HEK293 (cell line): ENCODE data around the gene FLYWCH1.

Experiments
- GLIS1 ChIP-seq: fragments of 450-650 bp; formaldehyde crosslinking; IDR thresholded peaks from 2 replicates; pipeline ENCODE4 v1.5.1; 2016; ENCODE audit warnings: missing biosample characterization, missing genetic modification characterization
- GLIS2 ChIP-seq: fragments of 450-650 bp; formaldehyde crosslinking; IDR thresholded peaks from 2 replicates; pipeline ENCODE4 v1.5.1; 2016; ENCODE audit warnings: missing biosample characterization, missing genetic modification characterization
- KLF7 ChIP-seq: fragments of 450-650 bp; formaldehyde crosslinking; IDR thresholded peaks from 2 replicates; pipeline ENCODE4 v1.5.1; 2016; ENCODE audit warnings: missing biosample characterization, missing genetic modification characterization, borderline replicate concordance
- KLF9 ChIP-seq: fragments of 450-650 bp; formaldehyde crosslinking; IDR thresholded peaks from 2 replicates; pipeline ENCODE4 v1.5.1; 2016; ENCODE audit warnings: missing biosample characterization, missing genetic modification characterization, low read depth
- OSR2 ChIP-seq: fragments of 450-650 bp; formaldehyde crosslinking; IDR thresholded peaks from 2 replicates; pipeline ENCODE4 v1.5.1; 2016; ENCODE audit warnings: missing biosample characterization, missing genetic modification characterization
- REST ChIP-seq: fragments of 450-650 bp; formaldehyde crosslinking; IDR thresholded peaks from 2 replicates; pipeline ENCODE4 v1.5.1; 2016; ENCODE audit warnings: missing biosample characterization, missing genetic modification characterization
- TCF7L2 ChIP-seq: IDR thresholded peaks from 2 replicates; pipeline ENCODE4 v1.6.1; 2011; ENCODE audit warnings: low read depth, mild to moderate bottlenecking, inconsistent platforms, low read length, moderate library complexity, borderline replicate concordance
- ZBTB44 ChIP-seq: fragments of 450-650 bp; IDR thresholded peaks from 2 replicates; pipeline ENCODE4 v1.5.1; 2018; ENCODE audit warnings: missing biosample characterization, mild to moderate bottlenecking, missing genetic modification characterization
- ZIC2 ChIP-seq: fragments of 450-650 bp; formaldehyde crosslinking; IDR thresholded peaks from 2 replicates; pipeline ENCODE4 v1.5.1; 2016; ENCODE audit warnings: missing biosample characterization, missing genetic modification characterization
- ZNF114 ChIP-seq: fragments of 450-650 bp; formaldehyde crosslinking; IDR thresholded peaks from 2 replicates; pipeline ENCODE4 v1.5.0; 2017; ENCODE audit warnings: missing biosample characterization, missing genetic modification characterization
- ZNF132 ChIP-seq: fragments of 450-650 bp; formaldehyde crosslinking; IDR thresholded peaks from 2 replicates; pipeline ENCODE4 v1.5.1; 2017; ENCODE audit warnings: missing biosample characterization, missing genetic modification characterization, borderline replicate concordance
- ZNF133 ChIP-seq: fragments of 450-650 bp; formaldehyde crosslinking; IDR thresholded peaks from 2 replicates; pipeline ENCODE4 v1.5.1; 2016; ENCODE audit warnings: missing biosample characterization, missing genetic modification characterization
- ZNF138 ChIP-seq: fragments of 450-650 bp; formaldehyde crosslinking; IDR thresholded peaks from 2 replicates; pipeline ENCODE4 v1.5.1; 2016; ENCODE audit warnings: missing biosample characterization, missing genetic modification characterization, borderline replicate concordance
- ZNF169 ChIP-seq: fragments of 450-650 bp; formaldehyde crosslinking; IDR thresholded peaks from 2 replicates; pipeline ENCODE4 v1.5.1; 2016; ENCODE audit warnings: missing biosample characterization, missing genetic modification characterization
- ZNF26 ChIP-seq: fragments of 450-650 bp; formaldehyde crosslinking; IDR thresholded peaks from 2 replicates; pipeline ENCODE4 v1.5.1; 2016; ENCODE audit warnings: missing biosample characterization, missing genetic modification characterization
- ZNF274 ChIP-seq, 2 experiments: fragments of 200-500 bp in 1 of 2; fragments of 450-650 bp in 1 of 2; sonication (Bioruptor generic) in 1 of 2; formaldehyde crosslinking in 1 of 2; IDR thresholded peaks; 2 replicates each; pipeline versions ENCODE4 v1.5.1 to v1.6.1; 2014 to 2016; ENCODE audit warnings: borderline replicate concordance in 1 of 2, inconsistent platforms in 1 of 2, low read length in 1 of 2, missing biosample characterization in 1 of 2, missing genetic modification characterization in 1 of 2
- ZNF280C ChIP-seq: fragments of 450-650 bp; formaldehyde crosslinking; IDR thresholded peaks from 2 replicates; pipeline ENCODE4 v1.5.1; 2016; ENCODE audit warnings: missing biosample characterization, missing genetic modification characterization
- ZNF311 ChIP-seq: fragments of 450-650 bp; formaldehyde crosslinking; IDR thresholded peaks from 2 replicates; pipeline ENCODE4 v1.5.1; 2017; ENCODE audit warnings: missing biosample characterization, missing genetic modification characterization, borderline replicate concordance
- ZNF335 ChIP-seq: fragments of 450-650 bp; formaldehyde crosslinking; conservative IDR thresholded peaks from 2 replicates; pipeline ENCODE4 v1.5.1; 2016; ENCODE audit warnings: missing biosample characterization, missing genetic modification characterization
- ZNF366 ChIP-seq: fragments of 450-650 bp; formaldehyde crosslinking; conservative IDR thresholded peaks from 2 replicates; pipeline ENCODE4 v1.5.1; 2016; ENCODE audit warnings: missing biosample characterization, missing genetic modification characterization
- ZNF416 ChIP-seq: fragments of 450-650 bp; formaldehyde crosslinking; IDR thresholded peaks from 2 replicates; pipeline ENCODE4 v1.5.1; 2016; ENCODE audit warnings: missing biosample characterization, missing genetic modification characterization
- ZNF433 ChIP-seq: fragments of 450-650 bp; formaldehyde crosslinking; IDR thresholded peaks from 2 replicates; pipeline ENCODE4 v1.5.1; 2016; ENCODE audit warnings: missing biosample characterization, missing genetic modification characterization, low read depth
- ZNF501 ChIP-seq: fragments of 450-650 bp; formaldehyde crosslinking; IDR thresholded peaks from 2 replicates; pipeline ENCODE4 v1.5.1; 2016; ENCODE audit warnings: missing biosample characterization, missing genetic modification characterization
- ZNF549 ChIP-seq: fragments of 450-650 bp; IDR thresholded peaks from 2 replicates; pipeline ENCODE4 v1.5.1; 2018; ENCODE audit warnings: missing biosample characterization, missing genetic modification characterization, mild to moderate bottlenecking, inconsistent platforms, moderate library complexity
- ZNF610 ChIP-seq: fragments of 450-650 bp; formaldehyde crosslinking; IDR thresholded peaks from 2 replicates; pipeline ENCODE4 v1.5.1; 2016; ENCODE audit warnings: missing biosample characterization, missing genetic modification characterization, borderline replicate concordance
- ZNF654 ChIP-seq: fragments of 450-650 bp; formaldehyde crosslinking; IDR thresholded peaks from 2 replicates; pipeline ENCODE4 v1.5.1; 2016; ENCODE audit warnings: low read depth, missing biosample characterization, missing genetic modification characterization
- ZNF76 ChIP-seq: fragments of 450-650 bp; formaldehyde crosslinking; IDR thresholded peaks from 2 replicates; pipeline ENCODE4; 2016; ENCODE audit warnings: low read depth, missing biosample characterization, missing genetic modification characterization, borderline replicate concordance
- ZNF768 ChIP-seq: fragments of 450-650 bp; formaldehyde crosslinking; IDR thresholded peaks from 2 replicates; pipeline ENCODE4 v1.5.1; 2018; ENCODE audit warnings: missing biosample characterization, mild to moderate bottlenecking, missing genetic modification characterization

Gene FLYWCH1

GRCh38 chr16:2969545-2970521 lies 58.1 kb downstream of the FLYWCH1 start (continued):
- no peak for TF ChIP-seq ZNF274 (IDR thresholded peaks at IDR 0.05; ENCODE audit: low read length)
- TF ChIP-seq ZNF274 (tag by site-specific recombination; IDR thresholded peaks at IDR 0.05; ENCODE audit: borderline replicate concordance): no peak
- TF ChIP-seq ZNF26 (tag by site-specific recombination): no peak
- TF ChIP-seq ZNF501 (tag by site-specific recombination): no peak
- no peak for TF ChIP-seq ZNF132
- TF ChIP-seq ZNF114 (tag by site-specific recombination): no peak
- TF ChIP-seq KLF7: peak; percentile 62; the same call in 1 of the 2 replicates
- TF ChIP-seq ZNF138: no peak
- TF ChIP-seq ZNF311 (tag by site-specific recombination): no peak
- TF ChIP-seq ZNF335 (tag by site-specific recombination): peak; percentile 58
- peak; percentile 92 for TF ChIP-seq GLIS2
- TF ChIP-seq TCF7L2: no peak
- no peak for TF ChIP-seq ZNF169
- peak; percentile 27; the same call in 1 of the 2 replicates for TF ChIP-seq REST
- peak; percentile 96 for TF ChIP-seq ZIC2 (tag by site-specific recombination)
- no peak for TF ChIP-seq ZNF549
- TF ChIP-seq ZNF768 (tag by site-specific recombination): no peak
- TF ChIP-seq ZNF610: peak; percentile 71; the same call in 1 of the 2 replicates
- no peak for TF ChIP-seq ZNF433 (tag by site-specific recombination)
- peak; percentile 88 for TF ChIP-seq OSR2 (tag by site-specific recombination)
- TF ChIP-seq ZNF133 (tag by site-specific recombination): no peak
- TF ChIP-seq KLF9 (tag by site-specific recombination): peak; percentile 67; the same call in 1 of the 2 replicates
- no peak for TF ChIP-seq ZBTB44
- peak; percentile 74 for TF ChIP-seq GLIS1
- no peak for TF ChIP-seq ZNF76 (tag by site-specific recombination)
- no peak for TF ChIP-seq ZNF280C (tag by site-specific recombination)
- no peak for TF ChIP-seq ZNF416 (tag by site-specific recombination)
- no peak; the same call in 1 of the 2 replicates for TF ChIP-seq ZNF654 (tag by site-specific recombination)
- TF ChIP-seq ZNF366 (tag by site-specific recombination): no peak
